GM21723 (cell line): ENCODE results near the gene RAB27B.

ENCODE experiments used
- ATAC-seq: cut with Tn5 transposase; IDR thresholded peaks from one replicate; pipeline ENCODE4 v1.9.1; 2021; ENCODE audit warnings: mild to moderate bottlenecking, moderate library complexity; ENCODE audit not compliant: unreplicated experiment

Gene RAB27B

GRCh38 chr18:54906331-54907185 is 78.3 kb downstream of the RAB27B start:
- no peak for ATAC-seq

- no peak for ATAC-seq
These were observed 81.3 kb downstream of the RAB27B start for GRCh38 chr18:54909538-54909937.

- ATAC-seq, result no peak
These were observed 82.1 kb downstream of the RAB27B start for GRCh38 chr18:54910161-54910919.

- no peak for ATAC-seq
These were observed 83.3 kb downstream of the RAB27B start for GRCh38 chr18:54911551-54911950.

GRCh38 chr18:54914816-54915215 is 86.5 kb downstream of the RAB27B start:
- no peak for ATAC-seq

GRCh38 chr18:54916507-54916906 is 88.2 kb downstream of the RAB27B start:
- no peak for ATAC-seq

- no peak for ATAC-seq
These were observed 89.8 kb downstream of the RAB27B start for GRCh38 chr18:54918060-54918459.

GRCh38 chr18:54919412-54919811 is 91.1 kb downstream of the RAB27B start:
- ATAC-seq, result no peak

- ATAC-seq, result no peak
These were observed 95.2 kb downstream of the RAB27B start for GRCh38 chr18:54923339-54923956.

- no peak for ATAC-seq
These were observed 96.7 kb downstream of the RAB27B start for GRCh38 chr18:54924948-54925347.

- ATAC-seq, result no peak
These were observed 98.5 kb downstream of the RAB27B start for GRCh38 chr18:54926593-54927325.

- no peak for ATAC-seq
These were observed 100.0 kb downstream of the RAB27B start for GRCh38 chr18:54928236-54928635.

- no peak for ATAC-seq
These were observed 102.9 kb downstream of the RAB27B start for GRCh38 chr18:54931152-54931551.

GRCh38 chr18:54932472-54932871 is 104.2 kb downstream of the RAB27B start:
- ATAC-seq, result no peak

GRCh38 chr18:54938506-54938905 is 110.2 kb downstream of the RAB27B start:
- no peak for ATAC-seq

- no peak for ATAC-seq
These were observed 111.2 kb downstream of the RAB27B start for GRCh38 chr18:54939361-54939917.

- ATAC-seq, result no peak
These were observed 113.9 kb downstream of the RAB27B start for GRCh38 chr18:54942144-54942543.

GRCh38 chr18:54942569-54942968 is 114.3 kb downstream of the RAB27B start:
- ATAC-seq, result no peak
